ENCODE measurements around the gene PPP1R13B.

Gene PPP1R13B

DNA sequence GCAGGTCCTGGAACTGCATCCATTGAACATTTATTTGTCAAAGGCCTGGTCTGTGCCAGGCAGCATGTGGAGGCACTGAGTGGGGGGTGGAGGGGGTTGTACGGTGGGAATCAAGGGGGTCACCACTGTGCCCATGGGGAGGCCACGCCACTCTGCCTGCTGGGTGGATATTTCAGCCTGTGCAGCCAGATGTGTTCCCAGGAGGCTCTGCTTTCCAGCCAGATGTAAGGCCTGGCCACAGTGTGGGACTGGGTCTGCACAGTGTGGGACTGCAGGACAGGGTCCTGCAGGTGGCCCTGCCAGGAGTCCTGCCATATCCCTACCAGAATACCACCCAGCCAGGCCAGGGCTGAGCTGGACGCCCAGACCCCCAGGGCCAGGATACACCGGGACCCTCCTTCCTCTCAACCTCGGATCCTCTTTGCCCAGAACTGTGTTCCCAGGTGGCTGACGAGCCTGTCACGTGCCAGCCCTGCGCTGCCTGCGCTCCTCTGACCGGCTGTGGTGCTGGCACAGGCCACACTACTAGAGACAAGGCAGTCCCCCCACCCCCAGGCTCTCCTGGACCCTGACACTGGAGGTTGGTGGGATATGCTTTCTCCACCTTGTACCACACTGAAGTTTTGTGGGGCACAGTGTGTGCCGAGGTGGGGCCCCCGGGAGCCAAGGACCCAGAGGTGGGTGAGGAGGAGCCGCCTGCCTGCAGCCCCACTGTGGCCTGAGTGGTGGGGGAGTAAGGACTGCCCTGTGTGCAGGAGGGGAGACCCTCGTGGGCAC lies 149.6 kb downstream of the PPP1R13B start:
- DNase-seq (ENCODE audit: low read depth): no peak
- H3K4me3 ChIP-seq (ENCODE audit: low read depth, low read length): no peak overlapping the region
- TF ChIP-seq, protein P1, sequence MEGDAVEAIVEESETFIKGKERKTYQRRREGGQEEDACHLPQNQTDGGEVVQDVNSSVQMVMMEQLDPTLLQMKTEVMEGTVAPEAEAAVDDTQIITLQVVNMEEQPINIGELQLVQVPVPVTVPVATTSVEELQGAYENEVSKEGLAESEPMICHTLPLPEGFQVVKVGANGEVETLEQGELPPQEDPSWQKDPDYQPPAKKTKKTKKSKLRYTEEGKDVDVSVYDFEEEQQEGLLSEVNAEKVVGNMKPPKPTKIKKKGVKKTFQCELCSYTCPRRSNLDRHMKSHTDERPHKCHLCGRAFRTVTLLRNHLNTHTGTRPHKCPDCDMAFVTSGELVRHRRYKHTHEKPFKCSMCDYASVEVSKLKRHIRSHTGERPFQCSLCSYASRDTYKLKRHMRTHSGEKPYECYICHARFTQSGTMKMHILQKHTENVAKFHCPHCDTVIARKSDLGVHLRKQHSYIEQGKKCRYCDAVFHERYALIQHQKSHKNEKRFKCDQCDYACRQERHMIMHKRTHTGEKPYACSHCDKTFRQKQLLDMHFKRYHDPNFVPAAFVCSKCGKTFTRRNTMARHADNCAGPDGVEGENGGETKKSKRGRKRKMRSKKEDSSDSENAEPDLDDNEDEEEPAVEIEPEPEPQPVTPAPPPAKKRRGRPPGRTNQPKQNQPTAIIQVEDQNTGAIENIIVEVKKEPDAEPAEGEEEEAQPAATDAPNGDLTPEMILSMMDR (IDR thresholded peaks at IDR 0.05; ENCODE audit: control insufficient read depth, extremely low read depth, insufficient read depth): no peak

DNA sequence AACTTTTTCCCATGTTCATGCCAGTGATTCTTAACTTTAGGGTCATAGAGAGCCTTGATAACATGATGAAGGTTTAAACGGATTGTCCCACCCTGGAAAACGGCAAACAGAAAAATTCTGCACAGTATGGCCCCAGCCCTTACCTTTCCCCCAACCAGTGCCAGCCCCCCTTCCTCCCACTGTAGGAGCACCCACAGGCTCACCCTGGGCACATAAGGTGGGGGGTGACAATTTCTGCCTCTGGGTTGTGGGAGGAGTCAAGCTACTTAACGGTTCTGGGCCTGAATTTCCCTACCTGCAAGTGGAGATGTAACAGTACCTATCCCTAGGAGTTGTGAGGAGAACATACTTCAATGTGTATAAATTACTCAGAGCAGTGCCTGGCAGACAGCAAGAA lies 150.2 kb downstream of the PPP1R13B start:
- no peak for DNase-seq (ENCODE audit: low read depth)
- H3K4me3 ChIP-seq (ENCODE audit: low read depth, low read length): no peak overlapping the region
- TF ChIP-seq, protein P1 (IDR thresholded peaks at IDR 0.05; ENCODE audit: control insufficient read depth, extremely low read depth, insufficient read depth): no peak

- no peak overlapping the region for H3K4me3 ChIP-seq (ENCODE audit: low read depth, low read length)
- TF ChIP-seq, protein P1 (IDR thresholded peaks at IDR 0.05; ENCODE audit: control insufficient read depth, extremely low read depth, insufficient read depth): no peak
- no peak for DNase-seq (ENCODE audit: low read depth)
Observed at GRCh38 chr14:103696466-103697071, 150.8 kb downstream of the PPP1R13B start.

- TF ChIP-seq, protein P1 (IDR thresholded peaks at IDR 0.05; ENCODE audit: control insufficient read depth, extremely low read depth, insufficient read depth): no peak
- no peak overlapping the region for H3K4me3 ChIP-seq (ENCODE audit: low read depth, low read length)
- no peak for DNase-seq (ENCODE audit: low read depth)
Observed at GRCh38 chr14:103696070-103696402, 151.3 kb downstream of the PPP1R13B start.

GRCh38 chr14:103695296-103696069 lies 151.9 kb downstream of the PPP1R13B start:
- TF ChIP-seq, protein P1 (IDR thresholded peaks at IDR 0.05; ENCODE audit: control insufficient read depth, extremely low read depth, insufficient read depth): no peak
- DNase-seq (ENCODE audit: low read depth): no peak

GRCh38 chr14:103694572-103695026 lies 152.8 kb downstream of the PPP1R13B start:
- TF ChIP-seq, protein P1 (IDR thresholded peaks at IDR 0.05; ENCODE audit: control insufficient read depth, extremely low read depth, insufficient read depth): no peak
- H3K4me3 ChIP-seq (ENCODE audit: low read depth, low read length): no peak overlapping the region
- DNase-seq (ENCODE audit: low read depth): no peak

More at GRCh38 chr14:103695296-103696069, 151.9 kb downstream of the PPP1R13B start:
- H3K4me3 ChIP-seq (ENCODE audit: low read depth, low read length): no peak overlapping the region

Data from LNCaP clone FGC (cell line).